H1 (cell line): ENCODE data around the gene LSM11. TPM values are rescaled to one million over a fixed set of nuclear protein-coding genes. Genes with fewer than 3 reads are reported as not detected.

ENCODE experiments used
- CBX8 ChIP-seq: fragments of 300-800, 300-1000 bp; sonication (generic); IDR thresholded peaks from 2 replicates; pipeline ENCODE4 v1.7.1; 2016; ENCODE audit warnings: low read depth, low read length, borderline replicate concordance
- HDAC2 ChIP-seq, 2 experiments: fragments of 300-600 bp in 1 of 2; sonication (generic) in 1 of 2; IDR thresholded peaks; 2 replicates each; pipeline ENCODE4 v1.6.1; 2011 to 2012; ENCODE audit warnings: low read depth in 2 of 2, low read length in 2 of 2, mild to moderate bottlenecking in 2 of 2, moderate library complexity in 2 of 2, borderline replicate concordance in 1 of 2, inconsistent platforms in 1 of 2
- POLR2A ChIP-seq, 2 experiments: IDR thresholded peaks; 1 replicate in 1 of 2; 2 replicates in 1 of 2; pipeline ENCODE4 v1.6.1; 2011; ENCODE audit warnings: low read depth in 2 of 2, low read length in 2 of 2, mild to moderate bottlenecking in 2 of 2; ENCODE audit errors: control extremely low read depth in 1 of 2
- polyA plus RNA-seq, 7 experiments: library from polyadenylated mRNA; depleted of rRNA in 3 of 7; stranded (reverse) in 5 of 7; unstranded in 2 of 7; fragments of >200 nt in 5 of 7; fragments of 200-250 nt in 2 of 7; gene quantifications; 1 replicate in 5 of 7; 2 replicates in 1 of 7; 4 replicates in 1 of 7; pipeline versions ENCODE4 v1.2.1 to v1.2.3, GENCODE V29; 2011 to 2013; ENCODE audit warnings: missing spikeins in 2 of 7, mixed read lengths in 2 of 7
- total RNA-seq: library from RNA; stranded (reverse); fragmentation: NEBNext Ultra II Directional; extraction: Animal tissue kit (Norgen Biotek cat#: 25700); gene quantifications from 2 replicates; pipeline ENCODE4 v1.2.1, GENCODE V29; 2021

LSM11 gene
- total and polyA plus RNA-seq, 2 of the 8 experiments (the other 6 are each of a cell fraction or from before 2014, with no cell fraction given), result 1.8 to 3.9 TPM

GRCh38 chr5:157764531-157764930 lies 21.0 kb downstream of the LSM11 start (continued):
- TF ChIP-seq HDAC2 (IDR thresholded peaks at IDR 0.05; ENCODE audit: borderline replicate concordance in 1 of 2, low read depth in 2 of 2, low read length in 2 of 2) (no peak), CBX8 (no peak), POLR2A (IDR thresholded peaks at IDR 0.05; ENCODE audit: control extremely low read depth in 1 of 2, low read depth in 2 of 2, low read length in 2 of 2) (no peak)
- TF ChIP-seq, all 59 proteins: peak for 0
